Ammon's horn (tissue), 1 donor: Measurements from ENCODE around the gene TRANK1.
"Not testable (repeated sequence)": the region's sequence is repeated elsewhere in the genome, so short reads cannot be mapped to it uniquely, and the experiment has no call there.

Source experiments
- DNase-seq: peaks from one replicate; pipeline ENCODE4 v3.0.0-alpha.2; 2016; ENCODE audit warnings: low spot score

TRANK1 gene

DNA sequence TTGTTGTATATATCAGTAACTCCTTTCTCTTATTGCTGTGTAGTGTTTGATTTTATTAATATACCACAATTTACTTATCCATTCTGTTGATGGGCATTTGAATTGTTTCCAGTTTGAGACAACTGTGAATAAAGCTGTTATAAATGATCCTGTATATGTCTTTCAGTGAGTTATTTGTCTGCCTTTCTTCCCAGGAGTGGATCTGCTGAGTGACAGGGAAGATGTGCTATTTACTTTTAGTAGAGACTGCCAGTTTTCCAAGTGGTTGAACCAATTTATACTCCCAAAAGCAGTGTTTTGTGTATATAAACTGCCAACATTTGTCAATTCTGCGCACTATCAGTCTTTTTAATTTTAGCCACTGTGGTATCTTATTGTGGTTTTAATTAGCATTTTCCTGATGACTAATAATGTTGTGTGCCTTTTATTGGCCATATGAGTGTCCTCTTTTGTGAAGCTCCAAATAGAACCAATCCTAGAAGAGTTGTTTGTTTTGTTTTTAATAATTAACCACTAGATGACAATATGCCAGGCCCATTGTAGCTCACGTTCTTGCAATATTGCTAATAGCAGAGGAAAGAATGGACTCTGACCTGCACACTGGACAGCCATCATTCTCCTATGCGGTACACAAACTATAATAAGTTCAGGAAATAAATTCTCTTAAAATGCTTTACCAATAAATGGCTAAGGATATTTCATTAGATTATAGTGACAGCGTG lies 25.3 kb downstream of the TRANK1 start:
- DNase-seq: no peak

DNA sequence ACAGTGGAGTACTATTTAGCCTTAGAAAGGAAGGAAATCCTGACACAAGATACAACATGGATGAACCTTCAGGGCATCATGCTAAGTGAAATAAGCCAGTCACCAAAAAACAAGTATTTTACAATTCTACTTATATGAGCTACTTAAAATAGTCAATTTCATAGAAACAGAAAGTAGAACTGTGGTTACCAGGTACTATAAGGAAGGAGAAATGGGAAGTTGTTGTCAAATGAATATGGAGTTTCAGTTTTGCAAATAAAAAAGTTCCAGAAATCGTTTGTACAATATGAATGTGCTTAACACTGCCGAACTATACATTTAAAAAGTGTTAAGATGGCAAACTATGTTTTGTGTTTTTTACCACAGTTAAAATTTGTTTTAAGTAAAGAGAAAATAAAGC lies 26.8 kb downstream of the TRANK1 start:
- DNase-seq: no peak

DNA sequence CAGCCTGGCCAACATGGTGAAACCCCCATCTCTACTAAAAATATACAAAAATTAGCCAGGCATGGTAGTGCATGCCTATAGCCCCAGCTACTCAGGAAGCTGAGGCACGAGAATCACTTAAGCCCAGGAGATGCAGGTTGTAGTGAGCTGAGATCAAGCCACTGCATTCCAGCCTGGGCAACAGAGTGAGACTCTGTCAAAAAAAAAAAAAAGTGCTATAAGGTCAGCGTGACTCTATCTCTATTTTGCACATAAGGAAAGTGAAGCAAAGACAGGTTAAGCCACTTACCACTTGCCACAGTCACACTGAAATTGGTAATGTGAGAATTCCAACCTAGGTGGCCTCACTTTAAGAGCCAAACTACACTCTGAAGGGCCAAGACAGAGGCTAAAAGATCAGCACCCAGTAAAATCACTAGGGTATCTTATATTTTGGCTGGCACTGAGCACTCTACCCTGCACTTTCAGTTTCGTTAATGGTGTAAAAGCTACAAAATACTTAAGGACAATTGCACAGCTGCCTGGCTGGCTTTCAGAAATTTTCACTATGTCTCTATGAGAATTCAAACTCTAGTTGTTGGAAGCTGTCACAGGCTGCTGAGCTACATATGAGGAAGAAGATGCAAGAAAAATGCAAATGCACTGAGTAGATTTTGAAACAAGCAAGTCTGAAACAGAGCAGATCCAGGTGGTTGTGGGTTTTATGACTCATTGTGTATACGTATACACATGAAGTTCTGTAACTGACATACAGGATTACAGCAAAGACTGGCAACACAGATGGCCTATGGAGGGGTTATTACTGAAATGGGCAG lies 32.7 kb downstream of the TRANK1 start:
- DNase-seq: peak; percentile 24

DNA sequence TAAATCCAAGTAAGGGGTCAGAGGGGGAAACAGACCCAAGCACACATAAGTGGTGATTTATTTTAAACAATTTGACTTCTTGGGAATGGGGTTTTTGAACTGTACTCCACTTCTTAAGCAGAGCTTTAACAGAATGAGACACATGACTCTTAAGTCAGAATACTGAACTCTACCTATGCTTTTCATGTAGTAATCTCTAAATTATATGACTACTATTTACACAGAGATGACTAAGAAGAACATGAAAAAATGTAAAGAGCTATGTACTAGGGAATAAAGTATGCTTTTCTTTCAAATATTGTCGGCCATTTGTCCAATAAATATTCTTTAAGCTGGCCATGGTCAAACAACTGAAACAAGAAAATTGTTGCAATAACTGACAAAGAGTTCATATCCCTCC lies 35.2 kb downstream of the TRANK1 start:
- DNase-seq: no peak

DNA sequence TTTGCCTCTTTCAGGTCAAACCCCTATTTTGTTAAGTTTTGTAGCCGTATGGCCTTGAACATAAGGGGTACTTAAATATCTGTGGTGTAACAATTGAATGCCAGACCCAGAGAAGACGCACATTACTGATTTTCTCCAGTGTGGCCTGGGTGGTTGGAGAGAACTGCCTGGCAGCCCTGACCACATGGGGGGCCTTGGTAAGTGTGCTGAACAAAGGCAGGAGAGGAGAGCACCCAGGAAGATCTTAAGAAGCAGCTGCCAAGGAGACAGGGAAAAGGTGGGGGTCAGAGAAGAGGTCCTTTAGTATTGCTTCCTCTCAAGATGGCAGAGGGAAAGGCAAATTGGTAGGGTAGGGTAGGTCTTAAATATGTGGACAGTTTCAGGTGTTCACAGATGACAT lies 35.7 kb downstream of the TRANK1 start:
- DNase-seq: no peak

DNA sequence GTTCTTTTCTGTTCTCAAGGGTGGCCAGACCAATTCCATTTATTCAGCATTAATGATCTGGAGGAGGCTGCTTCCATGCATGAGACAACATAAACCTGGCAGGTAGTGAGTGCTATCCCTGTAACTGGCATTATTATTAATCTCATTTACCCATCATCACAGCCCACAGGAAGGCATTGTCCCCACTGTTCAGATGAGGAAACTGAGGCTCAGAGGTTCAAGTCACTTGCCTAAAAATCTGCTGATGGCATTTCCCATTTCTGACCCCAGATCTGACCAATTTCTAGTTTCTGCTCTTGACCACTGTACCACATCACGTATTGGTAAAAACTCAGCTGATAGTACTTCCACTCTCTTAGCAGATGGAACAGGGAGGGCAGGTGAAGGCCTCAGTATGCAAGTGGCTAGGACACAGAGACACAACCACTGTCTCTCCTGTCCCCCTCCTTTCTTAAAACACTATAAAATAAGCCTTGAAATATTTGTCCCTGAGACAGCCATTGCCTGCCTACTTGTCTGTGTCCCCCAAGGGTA lies 36.1 kb downstream of the TRANK1 start:
- DNase-seq: no peak

DNA sequence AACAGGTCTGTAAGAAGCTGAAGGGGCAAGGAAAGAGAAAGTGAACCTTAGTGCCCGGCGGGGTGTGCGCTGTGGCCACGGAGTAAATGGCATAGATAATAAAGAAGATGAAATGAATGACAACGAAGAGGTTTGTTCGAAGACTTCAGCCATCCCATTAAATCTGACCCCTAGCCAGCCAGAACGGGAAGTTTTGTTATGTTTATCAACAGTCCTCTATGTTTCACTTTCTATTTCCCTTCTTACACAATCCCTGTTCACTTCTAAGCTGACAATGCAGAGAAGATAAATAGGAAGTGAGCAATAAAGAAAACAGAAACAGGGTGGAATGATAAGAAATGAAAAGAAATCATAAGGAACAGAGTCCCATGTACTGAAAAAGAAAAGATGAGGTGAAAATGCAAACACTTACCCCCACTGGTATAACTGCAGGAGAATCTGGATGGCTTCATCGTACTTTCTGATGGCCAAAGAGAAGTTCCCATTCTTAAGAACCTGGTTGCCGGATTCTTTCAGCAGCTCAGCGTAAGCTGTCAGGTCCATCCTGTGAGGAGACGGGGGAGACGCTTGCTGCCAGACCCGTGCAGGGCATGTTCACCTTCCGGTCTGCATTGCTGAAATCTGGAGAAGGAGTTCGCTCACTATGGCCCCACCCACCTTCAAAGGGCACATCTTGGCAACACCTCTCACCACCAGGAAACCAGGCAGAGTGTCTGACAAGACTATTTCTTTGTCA lies 36.8 kb downstream of the TRANK1 start:
- DNase-seq: peak; percentile 37

DNA sequence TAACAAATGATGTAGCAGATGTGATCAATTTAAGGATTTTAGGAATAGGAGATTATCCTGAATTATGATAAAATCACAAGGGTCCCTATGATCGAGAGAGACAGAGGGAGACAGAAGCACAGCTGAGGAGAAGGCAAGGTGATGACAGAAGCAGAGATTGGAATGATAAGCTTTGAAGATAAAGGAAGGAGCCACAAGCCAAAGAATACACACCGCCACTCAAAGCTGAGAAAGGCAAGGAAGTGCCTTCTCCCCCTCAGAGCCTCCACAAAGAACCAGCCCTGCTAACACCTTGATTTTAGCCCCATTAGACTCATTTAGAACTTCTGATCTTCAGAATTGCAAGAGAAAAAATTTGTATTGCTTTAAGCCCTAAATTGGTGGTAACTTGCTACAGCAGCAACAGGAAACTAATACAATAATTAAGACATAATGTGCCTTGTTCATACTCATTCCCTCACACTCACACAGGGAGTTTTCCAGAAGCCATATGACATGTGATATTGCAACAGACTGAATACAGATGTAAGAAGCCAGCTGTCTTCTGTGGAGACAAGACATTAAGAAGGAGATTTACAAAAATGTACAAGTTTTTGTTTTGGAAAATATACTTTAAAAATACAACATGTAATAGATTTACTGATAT lies 38.2 kb downstream of the TRANK1 start:
- DNase-seq: no peak

DNA sequence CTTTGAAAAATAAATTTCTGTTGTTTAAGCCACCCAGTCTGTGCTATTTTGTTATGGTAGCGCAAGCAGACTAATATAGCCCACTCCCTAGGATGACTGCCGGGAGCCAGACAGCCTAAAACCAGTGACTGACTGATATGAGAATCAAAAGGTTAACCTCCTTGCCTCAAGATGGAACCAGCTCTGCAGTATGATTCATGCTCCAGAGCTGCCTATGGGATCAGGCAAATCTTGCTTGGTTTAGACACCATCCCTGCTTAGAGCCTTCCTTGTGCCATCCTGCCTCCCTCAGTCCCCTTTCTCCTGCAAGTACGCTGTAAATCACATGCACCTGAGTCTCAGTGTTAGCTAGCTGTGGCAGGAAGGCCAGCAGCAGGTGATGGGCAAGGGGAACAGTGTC lies 39.3 kb downstream of the TRANK1 start:
- no peak for DNase-seq

DNA sequence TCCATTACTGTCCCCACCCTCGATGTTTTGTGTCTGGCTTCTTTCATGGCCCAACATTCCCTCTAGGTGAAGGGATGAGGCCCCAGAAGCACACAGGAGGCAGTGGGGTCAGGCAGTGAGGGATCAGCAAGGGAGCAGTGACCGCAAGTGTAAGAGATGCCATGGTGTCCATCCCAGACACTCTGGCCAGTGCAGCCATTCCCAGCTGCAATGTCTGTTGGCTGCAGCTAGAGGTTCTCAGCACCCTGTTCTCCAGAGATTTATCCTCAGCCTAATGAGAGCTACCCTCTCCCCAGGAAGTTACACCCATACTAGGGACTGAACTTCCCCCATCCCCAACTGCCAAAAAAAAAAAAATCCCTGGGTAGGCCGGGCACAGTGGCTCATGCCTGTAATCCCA lies 40.2 kb downstream of the TRANK1 start:
- peak; percentile 43 for DNase-seq

DNA sequence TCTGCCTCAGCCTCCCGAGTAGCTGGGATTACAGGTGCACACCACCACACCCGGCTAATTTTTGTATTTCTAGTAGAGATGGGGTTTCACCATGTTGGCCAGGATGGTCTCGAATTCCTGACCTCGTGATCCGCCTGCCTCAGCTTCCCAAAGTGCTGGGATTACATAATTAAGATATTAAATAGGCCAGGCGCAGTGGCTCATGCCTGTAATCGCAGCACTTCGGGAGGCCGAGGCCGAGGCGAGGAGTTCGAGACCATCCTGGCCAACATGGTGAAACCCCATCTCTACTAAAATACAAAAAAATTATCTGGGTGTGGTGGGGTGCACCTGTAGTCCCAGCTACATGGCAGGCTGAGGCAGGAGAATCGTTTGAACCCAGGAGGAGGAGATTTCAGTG lies 40.8 kb downstream of the TRANK1 start:
- DNase-seq: not testable (repeated sequence)

DNA sequence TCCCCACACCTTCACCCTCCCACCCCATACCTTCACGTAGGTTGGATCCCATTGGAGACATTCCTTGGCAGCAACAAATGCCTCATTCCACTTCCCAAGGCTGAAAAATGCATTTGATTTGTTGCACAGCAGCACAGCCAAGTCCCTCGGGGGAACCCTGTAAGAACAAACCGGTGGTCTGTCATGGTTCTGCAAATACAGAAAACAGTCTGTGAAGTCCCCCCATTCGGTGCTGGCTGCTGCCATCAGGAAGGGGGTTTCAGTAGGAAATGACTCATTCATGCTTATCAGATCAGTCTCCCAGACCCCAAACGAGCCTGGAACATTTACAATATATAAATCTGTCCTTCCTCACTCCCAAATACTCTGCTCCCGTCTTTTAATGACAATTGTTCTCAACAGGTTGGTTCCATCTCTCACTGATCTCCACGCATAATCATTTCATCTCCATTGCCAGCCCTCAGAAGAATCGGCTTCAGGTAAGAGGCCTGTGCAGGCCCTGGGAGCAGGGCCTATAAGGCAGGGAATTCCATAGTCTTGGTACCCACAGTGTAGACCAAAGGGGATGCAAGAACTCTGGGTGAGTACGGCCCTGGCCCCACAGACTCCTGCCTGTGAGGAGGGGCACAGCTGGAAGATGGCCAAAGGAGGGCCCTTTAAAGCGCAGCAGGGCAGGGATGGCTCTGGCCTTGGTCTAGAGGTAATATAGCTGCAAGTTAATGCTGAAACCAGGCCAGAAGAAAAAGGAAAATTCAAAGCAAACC lies 41.6 kb downstream of the TRANK1 start:
- DNase-seq: no peak

DNA sequence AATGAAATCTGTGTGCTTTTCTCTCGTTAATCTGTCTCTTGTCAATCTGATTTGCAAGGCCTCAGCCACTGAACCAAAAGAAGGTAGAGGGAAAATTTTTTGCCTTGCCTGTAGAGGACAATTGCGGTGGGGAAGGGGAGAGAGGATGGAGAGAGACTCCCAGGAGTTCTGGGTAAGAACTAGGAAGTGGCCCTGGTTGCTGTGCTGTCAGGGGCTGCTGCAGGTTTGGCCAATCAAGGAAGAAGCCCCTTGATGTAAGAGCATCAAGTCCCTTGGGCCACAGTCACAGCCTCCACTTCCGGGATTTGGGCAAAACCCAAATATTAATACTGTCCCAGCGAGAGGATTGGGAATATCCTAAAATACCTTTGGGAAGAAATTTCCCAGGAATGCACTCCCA lies 43.3 kb downstream of the TRANK1 start:
- DNase-seq: no peak

DNA sequence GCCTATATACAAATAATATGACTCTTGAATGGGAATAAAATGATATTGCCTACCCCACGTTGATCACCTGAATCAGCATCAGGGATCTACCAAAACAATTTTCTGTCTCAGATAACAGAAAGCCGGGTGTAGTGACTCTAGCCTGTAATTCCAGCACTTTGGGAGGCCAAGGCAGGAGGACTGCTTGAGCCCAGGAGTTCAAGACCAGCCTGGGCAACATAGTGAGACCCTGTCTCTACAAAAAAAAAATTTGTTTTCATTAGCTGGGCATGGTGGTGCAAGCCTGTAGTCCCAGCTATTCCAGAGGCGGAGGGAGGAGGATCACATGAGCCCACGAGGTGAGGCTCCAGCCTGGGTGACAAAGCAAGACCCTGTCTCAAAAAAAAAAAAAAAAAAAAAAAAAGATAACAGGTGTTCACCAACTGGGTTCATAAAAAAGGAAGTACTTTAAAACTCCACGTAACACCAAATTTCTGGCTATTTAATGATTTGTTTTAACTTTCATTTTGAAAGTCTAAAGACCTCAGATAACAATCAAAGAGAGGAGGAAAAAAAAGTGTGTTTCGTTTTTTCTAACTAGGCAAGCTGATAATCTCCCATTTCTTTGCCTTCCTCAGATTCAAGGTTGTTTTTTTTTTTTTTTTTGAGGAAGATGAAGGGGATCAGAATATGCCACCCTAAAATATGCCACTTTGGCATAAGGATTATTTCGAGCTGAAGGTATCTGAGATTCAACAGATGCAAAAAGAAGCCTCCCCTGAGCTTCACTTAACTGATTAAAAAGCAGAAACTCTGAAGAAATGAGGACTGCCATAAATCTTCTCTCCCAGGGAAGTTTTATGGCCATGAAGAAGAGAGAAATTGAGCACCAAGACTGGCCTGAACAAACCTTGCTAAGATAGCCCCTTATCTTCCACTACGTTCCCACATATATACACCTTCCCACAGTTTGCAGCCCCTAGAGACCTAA lies 44.1 kb downstream of the TRANK1 start:
- no peak for DNase-seq

DNA sequence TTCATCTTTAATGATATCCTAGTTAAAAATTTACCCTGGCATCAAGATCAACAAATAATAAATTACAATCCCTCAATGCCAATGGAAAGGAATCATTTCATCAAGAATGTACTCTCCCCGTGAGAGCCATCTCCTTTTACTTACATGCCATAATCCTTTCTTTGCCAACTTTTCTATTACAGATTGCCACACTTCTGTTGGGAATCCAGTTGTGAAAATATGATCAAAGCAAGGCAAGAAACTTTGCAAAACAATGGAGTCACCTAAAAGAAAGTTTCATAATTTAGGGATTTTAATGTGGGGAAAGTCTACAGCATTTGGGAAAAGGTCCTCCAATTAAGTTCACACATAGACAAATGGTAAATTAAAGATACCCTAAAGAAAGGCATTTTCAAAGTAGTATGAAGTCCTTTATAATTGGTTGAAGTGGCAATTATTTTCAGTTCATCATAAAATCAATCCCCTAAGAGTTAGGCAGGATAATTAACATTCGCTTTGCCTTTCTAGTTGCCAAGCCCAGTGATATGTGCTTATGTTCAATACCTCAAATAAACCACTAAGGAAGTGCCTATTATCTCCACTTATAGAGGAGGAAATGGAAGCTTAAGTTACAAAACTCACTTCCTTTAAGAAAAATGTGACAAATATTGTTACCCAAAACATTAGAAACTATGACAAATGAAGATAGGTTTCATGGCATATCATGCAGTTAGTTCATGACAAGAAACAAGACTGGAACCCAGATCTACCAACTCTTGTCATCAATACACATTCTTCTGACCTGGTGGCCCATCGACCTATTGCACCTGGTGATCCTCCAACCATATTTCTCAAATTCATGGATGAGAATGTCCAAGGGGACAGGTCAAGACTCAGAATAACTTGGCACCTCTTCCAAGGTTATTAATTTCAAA lies 49.1 kb downstream of the TRANK1 start:
- DNase-seq: no peak

DNA sequence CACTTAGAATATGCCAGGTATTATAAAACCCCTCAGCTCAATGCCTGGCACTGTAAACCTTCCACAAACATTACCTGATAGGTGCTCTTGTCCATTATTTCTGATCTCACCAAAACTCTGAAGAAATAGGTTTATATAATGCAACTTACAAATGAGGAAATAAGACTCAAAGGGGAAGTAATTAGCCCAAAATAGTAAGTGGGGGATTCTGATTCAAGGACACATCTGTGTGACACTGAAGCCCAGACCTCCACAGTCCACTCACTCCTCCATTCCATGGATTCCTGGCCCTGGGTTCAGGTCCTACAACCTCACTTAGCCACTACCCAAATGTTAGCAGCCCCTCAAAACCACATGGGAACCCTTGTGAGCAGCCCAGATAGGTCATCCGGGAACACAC lies 49.9 kb downstream of the TRANK1 start:
- DNase-seq: no peak

DNA sequence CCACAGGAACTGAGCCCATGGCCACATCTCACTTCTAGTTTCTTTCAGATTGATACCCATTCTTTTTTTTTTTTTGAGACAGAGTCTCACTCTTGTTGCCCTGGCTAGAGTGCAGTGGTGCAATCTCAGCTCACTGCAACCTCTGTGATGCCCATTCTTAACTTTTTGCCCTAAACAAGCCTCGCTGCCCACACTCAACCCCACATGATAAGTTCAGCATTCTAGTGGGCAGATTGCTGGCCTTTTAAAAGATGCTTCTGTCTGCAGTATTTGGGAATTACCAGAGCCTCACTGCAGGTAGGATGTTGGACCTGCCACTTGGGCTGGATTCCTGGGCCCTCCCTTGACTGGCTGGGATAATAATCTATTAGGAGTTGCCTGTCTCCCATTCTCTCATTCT lies 51.0 kb downstream of the TRANK1 start:
- DNase-seq: no peak

DNA sequence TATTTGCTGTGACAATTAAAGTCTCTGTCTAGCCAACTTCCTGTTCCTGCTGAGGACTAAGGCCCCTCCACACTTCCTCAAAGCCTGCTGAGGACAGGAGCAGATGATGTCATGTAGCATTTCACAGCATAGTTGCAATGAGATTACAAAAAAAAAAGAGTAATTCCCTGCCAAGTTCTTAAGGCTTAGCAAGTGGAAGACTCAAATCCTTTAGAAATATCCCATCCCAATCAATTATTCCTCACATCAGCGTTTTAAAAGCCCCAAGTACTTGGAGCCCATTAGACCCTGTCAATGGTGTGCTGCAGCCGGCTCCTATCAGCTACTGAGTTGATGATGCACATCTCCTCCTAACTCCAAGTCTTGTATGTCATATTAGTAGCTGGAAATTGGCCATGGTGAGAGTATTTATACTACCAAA lies 51.7 kb downstream of the TRANK1 start:
- peak; percentile 73 for DNase-seq
